Nephron progenitor cell (in vitro differentiated cells): Measurements from ENCODE around the gene KIDINS220.
"Not testable (repeated sequence)": the region's sequence is repeated elsewhere in the genome, so short reads cannot be mapped to it uniquely, and the experiment has no call there.

Experiments used
- DNase-seq: peaks from one replicate; pipeline ENCODE4 v3.0.0; 2021
- H3K27ac Mint-ChIP-seq: 2 replicates; pipeline ENCODE4 v1.8.0; 2021; ENCODE audit warnings: mild to moderate bottlenecking, moderate library complexity, mixed read lengths
- H3K27me3 Mint-ChIP-seq: 2 replicates; pipeline ENCODE4 v1.8.0; 2021; ENCODE audit warnings: mild to moderate bottlenecking, low read depth, mixed read lengths; ENCODE audit not compliant: poor library complexity
- H3K36me3 Mint-ChIP-seq: 2 replicates; pipeline ENCODE4 v1.8.0; 2021; ENCODE audit warnings: low read depth, mixed read lengths
- H3K4me1 Mint-ChIP-seq: 2 replicates; pipeline ENCODE4 v1.8.0; 2021; ENCODE audit warnings: mixed read lengths
- H3K4me3 Mint-ChIP-seq: 2 replicates; pipeline ENCODE4 v1.8.0; 2021; ENCODE audit warnings: mild to moderate bottlenecking, moderate library complexity, mixed read lengths
- H3K9me3 Mint-ChIP-seq: 2 replicates; pipeline ENCODE4 v1.8.0; 2021; ENCODE audit warnings: mild to moderate bottlenecking, moderate library complexity, mixed read lengths
- TF ChIP-seq, protein P1 (sequence below): fragments of 200-600 bp; sonication (generic); IDR thresholded peaks from 2 replicates; pipeline ENCODE4 v1.5.0; 2021; ENCODE audit warnings: antibody characterized with exemption

KIDINS220 gene

DNA sequence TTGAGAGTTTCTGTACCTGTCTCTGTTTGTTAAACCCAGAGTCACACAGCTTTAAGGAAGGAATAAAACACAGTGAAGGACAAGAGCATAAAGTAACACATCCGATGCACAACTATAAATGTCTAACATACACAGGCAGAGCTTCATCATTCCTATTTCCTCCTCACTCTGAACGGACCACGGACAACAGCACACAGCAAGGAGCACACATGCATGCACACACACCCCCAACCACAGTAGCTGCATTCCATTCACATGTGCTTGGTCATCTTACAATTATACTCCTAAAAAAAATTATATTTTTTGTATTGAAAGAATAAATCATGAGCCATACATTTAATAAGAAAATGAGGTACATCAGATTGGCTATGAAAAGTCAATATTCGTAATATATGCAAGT, 97.3 kb downstream of the KIDINS220 start:
- DNase-seq: no peak
- Mint-ChIP-seq H3K27me3 (no peaks in the 10 kb centered on the region), H3K27ac (peak overlapping the region; percentile 17), H3K36me3 (peaks cover 32% of the 10 kb centered on the region), H3K4me3 (no peak overlapping the region), H3K4me1 (no peaks in the 10 kb centered on the region), H3K9me3 (no peaks in the 10 kb centered on the region)
- TF ChIP-seq, protein P1, sequence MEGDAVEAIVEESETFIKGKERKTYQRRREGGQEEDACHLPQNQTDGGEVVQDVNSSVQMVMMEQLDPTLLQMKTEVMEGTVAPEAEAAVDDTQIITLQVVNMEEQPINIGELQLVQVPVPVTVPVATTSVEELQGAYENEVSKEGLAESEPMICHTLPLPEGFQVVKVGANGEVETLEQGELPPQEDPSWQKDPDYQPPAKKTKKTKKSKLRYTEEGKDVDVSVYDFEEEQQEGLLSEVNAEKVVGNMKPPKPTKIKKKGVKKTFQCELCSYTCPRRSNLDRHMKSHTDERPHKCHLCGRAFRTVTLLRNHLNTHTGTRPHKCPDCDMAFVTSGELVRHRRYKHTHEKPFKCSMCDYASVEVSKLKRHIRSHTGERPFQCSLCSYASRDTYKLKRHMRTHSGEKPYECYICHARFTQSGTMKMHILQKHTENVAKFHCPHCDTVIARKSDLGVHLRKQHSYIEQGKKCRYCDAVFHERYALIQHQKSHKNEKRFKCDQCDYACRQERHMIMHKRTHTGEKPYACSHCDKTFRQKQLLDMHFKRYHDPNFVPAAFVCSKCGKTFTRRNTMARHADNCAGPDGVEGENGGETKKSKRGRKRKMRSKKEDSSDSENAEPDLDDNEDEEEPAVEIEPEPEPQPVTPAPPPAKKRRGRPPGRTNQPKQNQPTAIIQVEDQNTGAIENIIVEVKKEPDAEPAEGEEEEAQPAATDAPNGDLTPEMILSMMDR: no peak

DNA sequence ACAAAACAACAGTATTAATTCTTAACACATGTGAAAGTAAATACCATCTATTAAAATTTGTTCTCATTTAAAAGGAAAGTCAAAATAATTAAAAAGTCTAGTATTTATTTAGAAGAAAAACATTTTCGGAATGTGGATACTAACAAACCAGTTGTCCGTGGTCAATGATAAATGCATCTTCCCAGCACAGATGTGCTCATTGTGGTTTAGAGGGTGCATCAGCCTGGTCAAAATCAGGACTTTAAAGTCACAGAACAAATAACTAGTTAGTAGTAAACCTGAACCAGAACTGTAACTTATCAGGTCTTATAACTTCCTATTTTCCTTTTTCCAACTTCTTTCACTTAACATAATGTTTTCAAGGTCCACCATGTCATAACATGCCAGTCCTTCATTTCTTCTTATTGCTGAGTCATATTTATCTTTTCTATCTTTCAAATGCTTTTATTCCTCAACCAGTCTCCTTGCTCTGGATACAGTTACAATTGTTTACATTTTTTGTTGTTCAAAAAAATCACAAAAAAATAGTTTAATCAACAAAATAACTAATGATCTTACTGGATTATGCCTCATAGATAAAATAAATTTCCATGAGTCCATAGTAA, 99.7 kb downstream of the KIDINS220 start:
- DNase-seq: no peak
- TF ChIP-seq, protein P1: no peak
- Mint-ChIP-seq H3K4me1 (no peaks in the 10 kb centered on the region), H3K9me3 (no peaks in the 10 kb centered on the region), H3K27ac (no peak overlapping the region), H3K27me3 (no peaks in the 10 kb centered on the region), H3K36me3 (peaks cover 33% of the 10 kb centered on the region), H3K4me3 (no peak overlapping the region)

DNA sequence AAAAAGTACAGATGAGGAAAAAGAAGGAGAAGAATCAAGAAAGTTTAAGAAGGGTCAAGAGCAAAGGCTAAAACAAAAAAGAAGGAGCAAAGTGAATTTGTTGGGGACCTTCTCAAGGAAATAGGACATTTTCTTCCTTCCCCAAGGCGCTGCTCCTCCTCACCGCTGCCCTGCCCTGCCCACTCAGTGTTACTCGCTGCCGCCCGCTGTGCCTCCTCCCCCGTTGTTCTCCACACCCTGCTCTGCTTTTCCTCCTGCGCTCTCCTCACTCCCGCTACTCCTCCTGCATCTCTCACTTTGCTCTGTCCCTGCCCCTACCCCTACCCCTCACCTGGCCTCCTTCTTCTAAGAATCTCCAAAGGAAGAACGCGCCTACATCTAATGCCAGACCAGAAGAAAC, 104.8 kb downstream of the KIDINS220 start:
- Mint-ChIP-seq H3K27ac (no peak overlapping the region), H3K4me3 (no peak overlapping the region), H3K9me3 (no peaks in the 10 kb centered on the region), H3K27me3 (no peaks in the 10 kb centered on the region), H3K36me3 (peaks cover 71% of the 10 kb centered on the region), H3K4me1 (no peaks in the 10 kb centered on the region)
- no peak for DNase-seq
- TF ChIP-seq, protein P1: no peak

DNA sequence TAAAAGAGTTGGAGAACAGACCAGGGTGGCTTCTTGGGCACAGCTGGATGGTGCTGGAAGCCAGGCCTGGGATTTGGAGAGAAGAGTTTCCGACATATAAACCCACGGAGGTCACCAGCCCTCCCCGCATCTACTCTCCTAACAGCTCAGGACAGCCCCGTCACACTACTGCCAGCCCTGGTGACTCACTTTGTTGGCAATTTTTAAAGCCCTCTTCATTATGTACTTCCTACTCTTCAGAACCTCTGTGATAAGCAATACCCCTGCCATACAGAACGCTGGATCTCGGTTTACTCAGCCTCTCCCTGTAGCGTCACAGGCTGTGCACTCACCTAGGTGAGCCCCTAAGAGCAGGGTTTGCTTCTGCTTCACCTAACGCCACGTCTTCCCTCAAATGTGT, 107.5 kb downstream of the KIDINS220 start:
- Mint-ChIP-seq H3K4me3 (no peak overlapping the region), H3K4me1 (no peaks in the 10 kb centered on the region), H3K27me3 (no peaks in the 10 kb centered on the region), H3K27ac (peak overlapping the region; percentile 5), H3K9me3 (no peaks in the 10 kb centered on the region), H3K36me3 (peaks cover 64% of the 10 kb centered on the region)
- TF ChIP-seq, protein P1: no peak
- no peak for DNase-seq

DNA sequence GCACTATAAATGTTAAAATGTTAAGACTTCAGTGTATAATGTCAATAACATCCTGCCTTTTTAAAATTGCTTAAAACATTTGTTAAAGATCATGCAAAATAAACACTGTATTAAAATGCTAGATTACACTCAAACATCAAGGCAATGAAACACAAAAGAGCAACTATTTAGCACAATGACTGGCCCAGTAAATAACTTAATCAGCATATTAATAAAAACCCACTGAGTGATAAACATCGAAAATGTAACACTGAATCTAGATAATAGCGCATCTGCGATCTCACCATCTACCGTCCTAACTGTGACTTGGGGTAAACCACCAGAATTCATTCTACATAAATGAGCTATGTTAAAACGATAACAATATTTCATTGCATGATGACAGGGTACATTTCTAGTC, 108.3 kb downstream of the KIDINS220 start:
- not testable (repeated sequence) for H3K27ac Mint-ChIP-seq, H3K27me3 Mint-ChIP-seq, H3K9me3 Mint-ChIP-seq, H3K4me3 Mint-ChIP-seq, H3K4me1 Mint-ChIP-seq, DNase-seq
- H3K36me3 Mint-ChIP-seq: peaks cover 62% of the 10 kb centered on the region

DNA sequence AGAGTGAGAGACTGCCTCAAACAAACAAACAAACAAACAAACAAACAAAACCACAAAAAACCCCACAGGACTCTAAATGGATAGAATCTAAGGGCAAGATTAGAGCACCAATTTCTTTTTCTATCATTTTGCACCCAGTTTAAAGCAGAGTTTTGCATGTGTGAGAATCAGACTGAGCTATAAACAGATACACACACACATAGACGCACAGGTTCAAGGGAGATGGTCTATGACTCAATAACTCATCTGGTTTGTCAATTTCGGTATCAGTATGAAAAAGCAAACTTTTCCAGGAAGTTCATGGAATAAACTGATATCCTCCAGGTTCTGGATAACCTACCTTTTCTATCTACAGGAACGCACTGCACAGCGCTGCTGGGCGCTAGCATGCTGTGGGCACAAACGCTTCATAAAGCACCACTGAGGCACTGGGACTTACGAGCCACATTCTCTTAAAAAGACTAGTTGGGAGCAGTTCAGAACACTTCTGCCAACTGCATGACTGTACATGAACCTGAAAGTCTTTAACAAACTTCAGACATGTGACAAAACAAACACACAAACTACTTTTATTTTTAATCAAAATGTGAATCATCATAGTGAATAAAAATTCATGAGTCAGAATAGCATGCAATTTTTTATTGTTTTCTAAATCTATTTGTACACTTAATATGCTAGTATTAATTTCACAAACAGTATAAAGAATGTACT, 109.0 kb downstream of the KIDINS220 start:
- Mint-ChIP-seq H3K36me3 (peaks cover 55% of the 10 kb centered on the region), H3K4me3 (no peak overlapping the region)

More for the DNA sequence above, 109.0 kb downstream of the KIDINS220 start:
- TF ChIP-seq, protein P1: no peak
- Mint-ChIP-seq H3K27me3 (no peaks in the 10 kb centered on the region), H3K27ac (no peak overlapping the region), H3K4me1 (no peaks in the 10 kb centered on the region), H3K9me3 (no peaks in the 10 kb centered on the region)
- DNase-seq: no peak
